DND-41 (cell line): ENCODE measurements around the gene HLA-A.

ENCODE experiments used
- EZH2 ChIP-seq: IDR thresholded peaks from 3 replicates; pipeline ENCODE4 v1.6.1; 2012; ENCODE audit warnings: borderline replicate concordance, low read depth, mild to moderate bottlenecking, moderate library complexity, low read length, inconsistent platforms; ENCODE audit not compliant: severe bottlenecking
- TF ChIP-seq, protein P1 (sequence below): IDR thresholded peaks from 2 replicates; pipeline ENCODE4 v1.5.1; 2012; ENCODE audit warnings: borderline replicate concordance, low read length, moderate library complexity, mild to moderate bottlenecking; ENCODE audit not compliant: poor library complexity, severe bottlenecking; ENCODE audit errors: extremely low read depth

DNA sequence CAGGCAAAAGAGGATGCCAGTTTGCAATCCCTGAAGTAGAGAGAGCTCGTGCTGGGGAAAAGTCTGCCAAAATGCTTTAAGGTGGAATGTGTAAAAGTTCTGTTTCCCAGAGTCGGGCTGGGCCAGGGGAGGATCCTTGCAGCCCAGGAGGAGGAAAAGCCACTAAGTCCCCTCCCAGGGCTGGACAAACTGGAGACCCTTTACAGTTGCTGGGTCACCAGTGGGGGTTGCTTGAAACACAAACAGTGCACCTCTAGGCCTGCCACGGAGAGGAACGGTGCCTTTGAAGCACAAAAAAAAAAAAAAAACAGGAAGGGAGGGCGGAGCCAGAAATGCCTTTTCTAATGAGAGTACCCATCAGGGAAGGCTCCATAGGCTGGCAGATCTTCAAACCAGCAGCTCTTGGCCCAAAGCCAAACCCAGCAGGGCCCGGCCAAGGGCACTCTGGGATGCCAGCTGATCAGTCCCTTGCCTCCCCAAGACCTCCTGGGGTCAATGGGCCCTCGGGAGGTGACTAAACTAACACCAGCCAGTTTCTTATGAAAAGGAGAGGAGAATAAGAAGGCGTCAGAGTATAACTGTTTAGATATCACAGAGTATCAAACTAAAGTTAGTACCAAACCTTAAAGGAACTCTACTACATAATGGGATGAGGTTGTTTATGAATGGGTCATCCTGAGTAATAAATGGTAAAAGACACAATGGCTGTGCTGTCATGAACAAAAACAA, 23.7 kb downstream of the HLA-A start:
- TF ChIP-seq, protein P1, sequence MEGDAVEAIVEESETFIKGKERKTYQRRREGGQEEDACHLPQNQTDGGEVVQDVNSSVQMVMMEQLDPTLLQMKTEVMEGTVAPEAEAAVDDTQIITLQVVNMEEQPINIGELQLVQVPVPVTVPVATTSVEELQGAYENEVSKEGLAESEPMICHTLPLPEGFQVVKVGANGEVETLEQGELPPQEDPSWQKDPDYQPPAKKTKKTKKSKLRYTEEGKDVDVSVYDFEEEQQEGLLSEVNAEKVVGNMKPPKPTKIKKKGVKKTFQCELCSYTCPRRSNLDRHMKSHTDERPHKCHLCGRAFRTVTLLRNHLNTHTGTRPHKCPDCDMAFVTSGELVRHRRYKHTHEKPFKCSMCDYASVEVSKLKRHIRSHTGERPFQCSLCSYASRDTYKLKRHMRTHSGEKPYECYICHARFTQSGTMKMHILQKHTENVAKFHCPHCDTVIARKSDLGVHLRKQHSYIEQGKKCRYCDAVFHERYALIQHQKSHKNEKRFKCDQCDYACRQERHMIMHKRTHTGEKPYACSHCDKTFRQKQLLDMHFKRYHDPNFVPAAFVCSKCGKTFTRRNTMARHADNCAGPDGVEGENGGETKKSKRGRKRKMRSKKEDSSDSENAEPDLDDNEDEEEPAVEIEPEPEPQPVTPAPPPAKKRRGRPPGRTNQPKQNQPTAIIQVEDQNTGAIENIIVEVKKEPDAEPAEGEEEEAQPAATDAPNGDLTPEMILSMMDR = no peak
- TF ChIP-seq EZH2 = no peak
